Measurements from ENCODE around the gene ZNF658. TPM values are rescaled to one million over a fixed set of nuclear protein-coding genes. Genes with fewer than 3 reads are reported as not detected.
"Not testable (repeated sequence)": the region's sequence is repeated elsewhere in the genome, so short reads cannot be mapped to it uniquely, and the experiment has no call there.

ZNF658 gene
- total and polyA plus RNA-seq, 4 donors: 0.81 to 2.9 (median 1.1) TPM

DNA sequence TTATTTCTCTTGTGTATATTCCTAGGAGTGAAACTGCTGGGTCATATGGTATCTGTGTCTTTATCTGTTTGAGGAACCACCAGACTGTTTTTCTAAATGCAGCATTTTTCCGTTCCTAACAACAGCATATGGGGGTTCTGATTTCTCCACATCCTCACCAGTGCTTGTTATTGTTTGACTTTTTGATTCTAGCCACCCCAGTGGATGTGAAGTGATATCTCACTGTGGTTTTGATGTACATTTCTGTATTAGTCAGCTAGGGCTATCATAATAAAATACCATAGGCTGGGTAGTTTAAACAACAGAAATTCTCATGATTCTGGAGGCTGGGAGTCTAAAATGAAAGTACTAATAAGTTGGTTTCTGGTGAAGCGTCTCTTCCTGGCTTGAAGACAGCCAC is 9.0 kb downstream of the ZNF658 start:
- H3K9me3 ChIP-seq (ENCODE audit: control insufficient read depth in 4 of 4, low read length in 3 of 4); H3K27ac ChIP-seq (ENCODE audit: low read depth in 1 of 2, low read length in 2 of 2); H3K36me3 ChIP-seq (ENCODE audit: control insufficient read depth in 4 of 4, insufficient read depth in 3 of 4, low read depth in 1 of 4, low read length in 3 of 4); H3K4me1 ChIP-seq (ENCODE audit: control insufficient read depth in 4 of 4, insufficient read depth in 4 of 4, low read length in 3 of 4); H3K27me3 ChIP-seq (ENCODE audit: control insufficient read depth in 4 of 4, insufficient read depth in 4 of 4, low read length in 3 of 4); DNase-seq (ENCODE audit: low spot score); H3K4me3 ChIP-seq (ENCODE audit: low read depth in 1 of 3, low read length in 3 of 3); H3K9ac ChIP-seq (ENCODE audit: low read depth in 1 of 2, low read length in 2 of 2): not testable (repeated sequence)
- 95% methylated on average over 2 of the region's 2 CpGs for WGBS

DNA sequence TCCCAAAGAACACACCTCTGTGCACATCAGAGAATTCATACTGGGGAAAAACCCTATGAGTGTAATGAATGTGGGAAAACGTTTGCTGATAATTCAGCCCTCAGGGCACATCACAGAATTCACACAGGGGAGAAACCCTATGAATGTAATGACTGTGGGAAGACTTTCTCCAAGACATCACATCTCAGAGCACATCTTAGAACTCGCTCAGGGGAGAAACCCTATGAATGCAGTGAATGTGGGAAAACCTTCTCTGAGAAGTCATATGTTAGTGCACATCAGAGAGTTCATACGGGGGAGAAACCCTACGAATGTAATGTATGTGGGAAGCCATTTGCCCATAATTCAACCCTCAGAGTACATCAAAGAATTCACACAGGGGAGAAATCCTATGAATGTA is 19.5 kb downstream of the ZNF658 start:
- H3K9ac ChIP-seq (ENCODE audit: low read depth in 1 of 2, low read length in 2 of 2); H3K9me3 ChIP-seq (ENCODE audit: control insufficient read depth in 4 of 4, low read length in 3 of 4); H3K4me1 ChIP-seq (ENCODE audit: control insufficient read depth in 4 of 4, insufficient read depth in 4 of 4, low read length in 3 of 4); H3K27me3 ChIP-seq (ENCODE audit: control insufficient read depth in 4 of 4, insufficient read depth in 4 of 4, low read length in 3 of 4); H3K4me3 ChIP-seq (ENCODE audit: low read depth in 1 of 3, low read length in 3 of 3); H3K27ac ChIP-seq (ENCODE audit: low read depth in 1 of 2, low read length in 2 of 2); DNase-seq (ENCODE audit: low spot score); H3K36me3 ChIP-seq (ENCODE audit: control insufficient read depth in 4 of 4, insufficient read depth in 3 of 4, low read depth in 1 of 4, low read length in 3 of 4): not testable (repeated sequence)
- 98% methylated on average over 3 of the region's 4 CpGs for WGBS

DNA sequence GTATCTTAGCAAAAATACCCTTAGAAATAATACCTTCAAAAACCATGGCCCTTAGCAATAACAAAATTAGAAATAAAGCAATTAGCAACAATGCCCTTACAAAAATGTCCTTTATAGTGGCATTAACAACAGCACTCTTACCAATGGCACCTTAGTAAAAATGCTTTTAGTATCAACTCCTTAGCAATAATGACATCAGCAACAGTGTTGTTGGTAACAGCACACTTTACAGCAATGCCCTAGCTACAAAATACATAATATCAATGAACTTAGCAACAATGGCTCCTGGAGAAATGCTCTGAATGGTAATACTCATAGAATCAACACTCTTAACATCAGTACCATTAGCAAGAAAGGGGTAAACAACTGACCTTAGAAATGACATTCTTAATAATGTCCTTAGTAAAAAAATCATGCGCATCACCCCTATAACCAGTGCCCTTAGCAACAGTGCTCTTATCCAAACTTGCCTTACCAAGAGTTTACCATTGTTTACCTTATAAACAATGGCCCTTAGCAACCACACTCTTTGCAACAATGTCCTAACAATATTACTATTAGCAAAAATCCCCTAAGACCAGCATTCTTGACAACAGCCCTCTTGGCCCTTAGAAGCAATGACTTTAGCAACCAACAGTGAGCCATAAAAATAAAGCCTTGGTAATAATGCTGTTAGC is 35.8 kb downstream of the ZNF658 start:
- H3K27ac ChIP-seq (ENCODE audit: low read depth in 1 of 2, low read length in 2 of 2); H3K4me1 ChIP-seq (ENCODE audit: control insufficient read depth in 4 of 4, insufficient read depth in 4 of 4, low read length in 3 of 4); DNase-seq (ENCODE audit: low spot score); H3K9me3 ChIP-seq (ENCODE audit: control insufficient read depth in 4 of 4, low read length in 3 of 4); H3K4me3 ChIP-seq (ENCODE audit: low read depth in 1 of 3, low read length in 3 of 3); H3K36me3 ChIP-seq (ENCODE audit: control insufficient read depth in 4 of 4, insufficient read depth in 3 of 4, low read depth in 1 of 4, low read length in 3 of 4); H3K27me3 ChIP-seq (ENCODE audit: control insufficient read depth in 4 of 4, insufficient read depth in 4 of 4, low read length in 3 of 4); H3K9ac ChIP-seq (ENCODE audit: low read depth in 1 of 2, low read length in 2 of 2): not testable (repeated sequence)
- WGBS: no CpG with 5 or more reads among the region's 1 CpG

DNA sequence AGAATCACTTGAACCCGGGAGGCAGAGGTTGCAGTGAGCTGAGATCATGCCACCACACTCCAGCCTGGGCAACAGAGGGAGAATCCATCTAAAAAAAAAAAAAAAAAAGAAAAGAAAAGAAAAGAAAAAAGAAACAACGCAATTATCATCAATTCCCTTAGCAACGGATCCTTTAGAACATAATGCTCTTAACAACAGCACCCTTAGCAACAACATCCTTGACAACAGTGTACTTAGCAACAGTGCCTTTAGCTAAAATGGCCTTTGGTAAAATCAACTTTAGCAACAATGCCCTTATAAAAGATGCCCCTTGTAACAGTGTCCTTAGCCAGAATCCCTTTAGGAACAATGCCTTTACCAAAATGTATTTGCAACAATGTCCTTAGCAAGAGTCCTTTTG is 37.1 kb downstream of the ZNF658 start:
- H3K9me3 ChIP-seq (ENCODE audit: control insufficient read depth in 4 of 4, low read length in 3 of 4); H3K4me1 ChIP-seq (ENCODE audit: control insufficient read depth in 4 of 4, insufficient read depth in 4 of 4, low read length in 3 of 4); H3K4me3 ChIP-seq (ENCODE audit: low read depth in 1 of 3, low read length in 3 of 3); H3K27ac ChIP-seq (ENCODE audit: low read depth in 1 of 2, low read length in 2 of 2); H3K27me3 ChIP-seq (ENCODE audit: control insufficient read depth in 4 of 4, insufficient read depth in 4 of 4, low read length in 3 of 4); DNase-seq (ENCODE audit: low spot score); H3K9ac ChIP-seq (ENCODE audit: low read depth in 1 of 2, low read length in 2 of 2); H3K36me3 ChIP-seq (ENCODE audit: control insufficient read depth in 4 of 4, insufficient read depth in 3 of 4, low read depth in 1 of 4, low read length in 3 of 4): not testable (repeated sequence)
- 67% methylated on average over 1 of the region's 3 CpGs for WGBS

DNA sequence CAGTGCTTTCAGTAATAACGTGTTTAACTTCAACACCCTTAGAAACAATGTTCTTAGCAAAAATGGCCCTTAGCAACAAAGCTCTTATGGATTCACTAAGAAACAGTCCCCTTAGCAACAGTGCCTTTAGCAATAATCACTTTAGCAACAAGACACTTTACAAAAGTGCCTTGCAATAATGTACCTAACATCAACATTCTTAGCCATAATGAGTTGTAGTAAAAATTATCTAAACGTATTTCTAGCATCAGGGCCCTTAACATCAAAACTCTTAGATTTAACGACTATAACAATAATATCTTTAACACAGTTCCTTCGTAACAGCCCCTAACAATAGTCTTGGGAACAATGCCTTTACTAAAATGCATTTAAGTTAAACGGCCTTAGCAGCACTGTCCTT is 37.8 kb downstream of the ZNF658 start:
- H3K27ac ChIP-seq (ENCODE audit: low read depth in 1 of 2, low read length in 2 of 2); H3K4me1 ChIP-seq (ENCODE audit: control insufficient read depth in 4 of 4, insufficient read depth in 4 of 4, low read length in 3 of 4); H3K27me3 ChIP-seq (ENCODE audit: control insufficient read depth in 4 of 4, insufficient read depth in 4 of 4, low read length in 3 of 4); H3K36me3 ChIP-seq (ENCODE audit: control insufficient read depth in 4 of 4, insufficient read depth in 3 of 4, low read depth in 1 of 4, low read length in 3 of 4); H3K9ac ChIP-seq (ENCODE audit: low read depth in 1 of 2, low read length in 2 of 2); DNase-seq (ENCODE audit: low spot score); H3K4me3 ChIP-seq (ENCODE audit: low read depth in 1 of 3, low read length in 3 of 3); H3K9me3 ChIP-seq (ENCODE audit: control insufficient read depth in 4 of 4, low read length in 3 of 4): not testable (repeated sequence)
- WGBS: 77% methylated on average over 4 of the region's 5 CpGs

DNA sequence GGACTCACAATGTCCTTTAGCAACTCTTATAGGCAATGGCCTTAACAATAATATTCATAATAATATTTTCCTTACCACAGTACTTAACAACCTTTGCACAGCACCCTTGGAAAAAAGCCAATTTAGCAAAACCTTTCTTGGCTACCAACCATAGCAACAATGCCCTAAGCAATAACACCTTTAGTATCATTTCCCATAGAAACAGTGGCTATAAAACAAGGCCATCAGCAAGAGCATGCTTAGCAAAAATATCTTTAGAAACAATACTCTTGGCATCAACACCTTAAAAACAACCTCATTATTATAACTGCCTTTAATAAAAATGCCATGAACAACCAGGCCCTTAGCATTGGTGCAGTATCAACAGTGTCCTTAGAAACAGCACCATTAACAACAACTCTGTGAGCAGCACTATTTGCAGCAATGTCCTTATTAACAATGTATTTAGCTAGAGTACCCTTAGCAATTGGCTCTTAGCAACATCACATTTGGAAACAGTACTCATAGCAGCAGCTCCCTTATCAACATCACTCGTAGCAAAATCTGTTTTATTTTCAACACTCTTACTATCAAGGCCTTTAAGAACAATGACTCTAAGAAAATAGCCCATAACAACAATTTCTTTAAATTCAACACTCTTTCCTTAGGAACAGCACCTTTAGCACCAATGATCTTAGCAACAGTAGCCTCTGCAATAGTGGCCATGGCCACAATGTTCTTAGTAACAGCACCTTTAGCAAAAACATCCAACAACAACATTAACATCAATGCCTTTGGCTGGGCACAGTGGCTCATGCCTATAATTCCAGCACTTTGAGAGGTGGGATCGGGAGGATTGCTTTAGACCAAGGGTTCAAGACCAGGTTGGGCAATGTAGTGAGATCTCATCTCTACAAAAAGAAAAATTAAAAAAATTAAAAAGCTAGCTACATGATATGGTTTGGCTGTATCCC is 39.6 kb downstream of the ZNF658 start:
- not testable (repeated sequence) for H3K4me1 ChIP-seq (ENCODE audit: control insufficient read depth in 4 of 4, insufficient read depth in 4 of 4, low read length in 3 of 4); H3K27ac ChIP-seq (ENCODE audit: low read depth in 1 of 2, low read length in 2 of 2); H3K27me3 ChIP-seq (ENCODE audit: control insufficient read depth in 4 of 4, insufficient read depth in 4 of 4, low read length in 3 of 4); H3K9ac ChIP-seq (ENCODE audit: low read depth in 1 of 2, low read length in 2 of 2); DNase-seq (ENCODE audit: low spot score); H3K9me3 ChIP-seq (ENCODE audit: control insufficient read depth in 4 of 4, low read length in 3 of 4); H3K4me3 ChIP-seq (ENCODE audit: low read depth in 1 of 3, low read length in 3 of 3); H3K36me3 ChIP-seq (ENCODE audit: control insufficient read depth in 4 of 4, insufficient read depth in 3 of 4, low read depth in 1 of 4, low read length in 3 of 4)
- WGBS: 74% methylated on average over 1 of the region's 2 CpGs

DNA sequence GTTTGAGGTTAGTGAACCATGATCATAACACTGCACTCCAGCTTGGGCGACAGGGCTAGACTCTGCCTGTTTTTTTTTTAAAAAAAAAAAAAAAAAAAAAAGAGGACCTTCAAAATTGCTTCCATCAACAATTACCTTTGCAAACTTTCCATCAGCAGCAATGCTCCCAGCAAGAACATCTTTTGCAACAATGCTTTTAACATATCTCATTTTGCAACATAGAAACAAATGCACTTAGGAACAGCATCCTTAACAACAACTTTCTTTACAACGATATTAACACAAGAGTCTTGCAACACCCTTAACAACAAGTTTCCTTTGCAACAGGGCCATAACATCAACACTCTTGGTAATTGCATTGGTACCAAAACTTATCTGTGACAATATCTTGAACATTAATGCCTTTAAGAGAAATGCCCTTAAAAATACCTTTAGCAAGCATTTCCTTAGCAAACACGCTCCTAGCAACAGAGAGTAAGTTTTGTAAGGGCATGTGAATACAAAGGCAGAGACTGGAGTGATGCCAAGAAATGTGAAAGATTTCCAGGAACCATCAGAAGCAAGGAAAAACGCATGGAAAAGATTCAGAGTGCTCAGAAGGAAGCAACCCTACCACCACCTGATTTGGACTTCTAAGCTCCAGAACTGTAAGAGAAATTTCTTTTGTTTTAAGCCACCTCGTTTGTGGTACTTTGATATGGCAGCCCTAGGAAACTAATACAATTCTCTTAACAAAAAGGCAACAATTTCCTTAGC is 42.1 kb downstream of the ZNF658 start:
- DNase-seq (ENCODE audit: low spot score): not testable (repeated sequence)

DNA sequence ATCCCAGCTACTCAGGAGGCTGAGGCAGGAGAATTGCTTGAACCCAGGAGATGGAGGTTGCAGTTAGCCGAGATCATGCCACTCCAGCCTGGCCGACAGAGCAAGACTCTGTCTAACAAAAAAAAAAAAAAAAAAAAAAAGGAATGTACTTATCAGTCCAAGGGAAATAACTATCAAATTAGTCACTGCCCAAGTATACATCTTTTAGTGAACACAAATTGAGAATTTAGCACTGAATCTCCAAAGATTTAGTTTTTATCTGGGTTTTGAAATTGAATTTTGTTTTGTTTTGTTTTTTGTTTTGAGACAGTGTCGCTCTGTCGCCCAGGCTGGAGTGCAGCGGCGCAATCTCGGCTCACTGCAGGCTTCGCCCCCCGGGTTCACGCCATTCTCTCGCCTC is 52.1 kb downstream of the ZNF658 start:
- not testable (repeated sequence) for H3K27ac ChIP-seq (ENCODE audit: low read depth in 1 of 2, low read length in 2 of 2); H3K36me3 ChIP-seq (ENCODE audit: control insufficient read depth in 4 of 4, insufficient read depth in 3 of 4, low read depth in 1 of 4, low read length in 3 of 4); H3K9me3 ChIP-seq (ENCODE audit: control insufficient read depth in 4 of 4, low read length in 3 of 4); H3K4me1 ChIP-seq (ENCODE audit: control insufficient read depth in 4 of 4, insufficient read depth in 4 of 4, low read length in 3 of 4); DNase-seq (ENCODE audit: low spot score); H3K27me3 ChIP-seq (ENCODE audit: control insufficient read depth in 4 of 4, insufficient read depth in 4 of 4, low read length in 3 of 4); H3K9ac ChIP-seq (ENCODE audit: low read depth in 1 of 2, low read length in 2 of 2); H3K4me3 ChIP-seq (ENCODE audit: low read depth in 1 of 3, low read length in 3 of 3)
- WGBS: 93% methylated on average over 11 of the region's 11 CpGs

More for the DNA sequence above, 42.1 kb downstream of the ZNF658 start:
- H3K9ac ChIP-seq (ENCODE audit: low read depth in 1 of 2, low read length in 2 of 2); H3K36me3 ChIP-seq (ENCODE audit: control insufficient read depth in 4 of 4, insufficient read depth in 3 of 4, low read depth in 1 of 4, low read length in 3 of 4); H3K4me3 ChIP-seq (ENCODE audit: low read depth in 1 of 3, low read length in 3 of 3); H3K9me3 ChIP-seq (ENCODE audit: control insufficient read depth in 4 of 4, low read length in 3 of 4); H3K4me1 ChIP-seq (ENCODE audit: control insufficient read depth in 4 of 4, insufficient read depth in 4 of 4, low read length in 3 of 4); H3K27ac ChIP-seq (ENCODE audit: low read depth in 1 of 2, low read length in 2 of 2); H3K27me3 ChIP-seq (ENCODE audit: control insufficient read depth in 4 of 4, insufficient read depth in 4 of 4, low read length in 3 of 4): not testable (repeated sequence)
- 61% methylated on average over 5 of the region's 5 CpGs for WGBS
